Left ventricle myocardium inferior (tissue), 1 donor: ENCODE data around the gene STARD3. TPM values are rescaled to one million over a fixed set of nuclear protein-coding genes. Genes with fewer than 3 reads are reported as not detected.

Experiments used
- DNase-seq: peaks from one replicate; pipeline ENCODE4 v3.0.0-alpha.2; 2020
- H3K27ac ChIP-seq: fragments of 200-600 bp; replicated peaks from 2 replicates; pipeline ENCODE4 v1.8.0; 2021
- H3K27me3 ChIP-seq: fragments of 200-600 bp; 2 replicates; pipeline ENCODE4 v1.8.0; 2021; ENCODE audit warnings: low read depth
- H3K36me3 ChIP-seq: fragments of 200-600 bp; 2 replicates; pipeline ENCODE4 v1.8.0; 2021
- H3K4me1 ChIP-seq: fragments of 200-600 bp; 2 replicates; pipeline ENCODE4 v1.8.0; 2021
- H3K4me3 ChIP-seq: fragments of 200-600 bp; 2 replicates; pipeline ENCODE4 v1.8.0; 2021; ENCODE audit warnings: mild to moderate bottlenecking, moderate library complexity
- H3K9me3 ChIP-seq: fragments of 200-600 bp; replicated peaks from 2 replicates; pipeline ENCODE4 v1.8.0; 2021
- intact Hi-C: fragments of 100-400 bp; cut with micrococcal nuclease; formaldehyde crosslinking; loops from one replicate; pipeline ENCODE4 v1.11.0; 2022
- total RNA-seq: library from RNA; stranded (reverse); fragmentation: NEBNext Ultra II Directional; extraction: Animal tissue kit (Norgen Biotek cat#: 25700); gene quantifications from one replicate; pipeline ENCODE4 v1.2.1, GENCODE V29; 2021
- TF ChIP-seq, protein P1 (sequence below): fragments of 200-600 bp; IDR thresholded peaks from 2 replicates; pipeline ENCODE4 v1.8.0; 2021; ENCODE audit warnings: antibody characterized with exemption, mild to moderate bottlenecking, borderline replicate concordance
- donor health status: DM: no; HTN: yes; CAD: no; lungs with severe emphysema.

The STARD3 gene
- total RNA-seq, 1 donor from 2014 or later: 15.7 TPM

- H3K27ac ChIP-seq: no peak overlapping the region
- no peak for DNase-seq
- intact Hi-C loops: no loop called here
- H3K36me3 ChIP-seq: no peaks in the 10 kb centered on the region
- H3K27me3 ChIP-seq: peaks cover 100% of the 10 kb centered on the region
- H3K4me1 ChIP-seq: peaks cover 60% of the 10 kb centered on the region
- no peak overlapping the region for H3K4me3 ChIP-seq
- TF ChIP-seq, protein P1, sequence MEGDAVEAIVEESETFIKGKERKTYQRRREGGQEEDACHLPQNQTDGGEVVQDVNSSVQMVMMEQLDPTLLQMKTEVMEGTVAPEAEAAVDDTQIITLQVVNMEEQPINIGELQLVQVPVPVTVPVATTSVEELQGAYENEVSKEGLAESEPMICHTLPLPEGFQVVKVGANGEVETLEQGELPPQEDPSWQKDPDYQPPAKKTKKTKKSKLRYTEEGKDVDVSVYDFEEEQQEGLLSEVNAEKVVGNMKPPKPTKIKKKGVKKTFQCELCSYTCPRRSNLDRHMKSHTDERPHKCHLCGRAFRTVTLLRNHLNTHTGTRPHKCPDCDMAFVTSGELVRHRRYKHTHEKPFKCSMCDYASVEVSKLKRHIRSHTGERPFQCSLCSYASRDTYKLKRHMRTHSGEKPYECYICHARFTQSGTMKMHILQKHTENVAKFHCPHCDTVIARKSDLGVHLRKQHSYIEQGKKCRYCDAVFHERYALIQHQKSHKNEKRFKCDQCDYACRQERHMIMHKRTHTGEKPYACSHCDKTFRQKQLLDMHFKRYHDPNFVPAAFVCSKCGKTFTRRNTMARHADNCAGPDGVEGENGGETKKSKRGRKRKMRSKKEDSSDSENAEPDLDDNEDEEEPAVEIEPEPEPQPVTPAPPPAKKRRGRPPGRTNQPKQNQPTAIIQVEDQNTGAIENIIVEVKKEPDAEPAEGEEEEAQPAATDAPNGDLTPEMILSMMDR: no peak
- H3K9me3 ChIP-seq: no peaks in the 10 kb centered on the region
Measured at GRCh38 chr17:39602533-39603303, 34.2 kb upstream of the STARD3 start.

DNA sequence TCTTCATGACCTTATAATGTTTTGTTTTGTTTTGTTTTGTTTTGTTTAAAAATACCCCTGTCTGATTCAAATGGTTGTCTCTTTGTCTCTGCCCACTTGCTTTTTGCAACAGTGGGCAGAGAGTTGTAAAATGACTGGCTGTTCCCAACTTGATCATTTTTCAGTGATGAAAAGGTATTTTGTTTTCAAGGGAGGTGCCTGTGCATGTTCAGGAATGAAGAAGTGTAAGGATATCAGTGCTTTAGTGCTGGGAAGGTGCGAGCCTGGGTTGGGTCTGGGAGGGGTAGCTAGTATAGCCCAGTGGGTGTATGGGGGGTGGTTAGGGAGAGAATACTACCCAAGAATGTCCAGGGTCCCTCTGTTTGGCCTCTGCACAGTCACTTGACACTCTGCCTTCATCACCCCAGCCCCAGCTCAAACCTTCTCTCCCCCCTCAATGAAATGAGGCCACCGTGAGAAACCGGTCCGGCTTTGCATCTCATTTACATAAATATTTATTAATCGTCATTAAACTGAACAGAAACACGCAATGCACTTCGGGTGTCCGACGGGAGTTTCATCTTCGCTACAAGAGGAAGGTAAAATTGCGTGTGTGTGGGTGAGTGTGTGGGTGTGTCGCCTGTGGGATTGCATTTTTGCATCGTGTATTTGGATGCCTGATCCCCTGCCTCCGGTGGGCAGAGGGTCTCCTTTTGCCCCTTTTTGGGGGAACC lies 33.5 kb upstream of the STARD3 start:
- H3K9me3 ChIP-seq: no peaks in the 10 kb centered on the region
- no peak overlapping the region for H3K4me3 ChIP-seq
- H3K27me3 ChIP-seq: peaks cover 100% of the 10 kb centered on the region
- no peaks in the 10 kb centered on the region for H3K36me3 ChIP-seq
- no peak overlapping the region for H3K27ac ChIP-seq
- TF ChIP-seq, protein P1: no peak
- H3K4me1 ChIP-seq: peaks cover 58% of the 10 kb centered on the region
- intact Hi-C loops: no loop called here
- no peak for DNase-seq

- intact Hi-C loops: no loop called here
- TF ChIP-seq, protein P1: no peak
- no peak for DNase-seq
- Histone ChIP-seq H3K4me3 (peak overlapping the region; percentile 51), H3K9me3 (no peaks in the 10 kb centered on the region), H3K4me1 (peaks cover 42% of the 10 kb centered on the region), H3K27ac (no peak overlapping the region), H3K36me3 (no peaks in the 10 kb centered on the region), H3K27me3 (peaks cover 100% of the 10 kb centered on the region)
Measured at GRCh38 chr17:39604911-39605491, 31.9 kb upstream of the STARD3 start.

GRCh38 chr17:39605492-39606433 lies 31.2 kb upstream of the STARD3 start:
- Histone ChIP-seq H3K27ac (no peak overlapping the region), H3K4me1 (peaks cover 41% of the 10 kb centered on the region), H3K9me3 (no peaks in the 10 kb centered on the region), H3K27me3 (peaks cover 100% of the 10 kb centered on the region), H3K4me3 (peak overlapping the region; percentile 51), H3K36me3 (no peaks in the 10 kb centered on the region)
- no peak for DNase-seq
- TF ChIP-seq, protein P1: no peak
- intact Hi-C loops: no loop called here
